ENCODE measurements around the gene DIS3L. TPM values are rescaled to one million over a fixed set of nuclear protein-coding genes. Genes with fewer than 3 reads are reported as not detected.

Gene DIS3L
- total and polyA plus RNA-seq, 2 of the 13 experiments (the other 11 are each of a cell fraction or from before 2014, with no cell fraction given), result 21.0 to 50.5 TPM

GRCh38 chr15:66293419-66294156, at the start of gene DIS3L (continued):
- TF ChIP-seq ZNF800 (CRISPR knock-in tag; IDR thresholded peaks at IDR 0.05) (0 out of 2 replicates have a peak, but pooled peaks have one; percentile 21), SMYD3 (CRISPR knock-in tag; IDR thresholded peaks at IDR 0.05) (no peak), YEATS4 (CRISPR knock-in tag; IDR thresholded peaks at IDR 0.05; ENCODE audit: borderline replicate concordance) (peak; percentile 83), SIN3B (IDR thresholded peaks at IDR 0.05; ENCODE audit: low read length) (no peak), TEF (CRISPR knock-in tag; IDR thresholded peaks at IDR 0.05) (0 out of 2 replicates have a peak, but pooled peaks have one; percentile 17), ZNF263 (CRISPR knock-in tag; IDR thresholded peaks at IDR 0.05) (peak; percentile 34; the same call in 1 of the 2 replicates), SP4 (CRISPR knock-in tag; IDR thresholded peaks at IDR 0.05) (peak; percentile 62), AKAP8 (CRISPR knock-in tag; IDR thresholded peaks at IDR 0.05) (no peak; the same call in 1 of the 2 replicates), MIER2 (CRISPR knock-in tag; IDR thresholded peaks at IDR 0.05) (no peak), MXI1 (IDR thresholded peaks at IDR 0.05; ENCODE audit: borderline replicate concordance, low read depth, low read length) (peak; percentile 59; the same call in 1 of the 3 replicates), DMAP1 (CRISPR knock-in tag; IDR thresholded peaks at IDR 0.05) (peak; percentile 40; the same call in 1 of the 2 replicates), RARG (CRISPR knock-in tag; IDR thresholded peaks at IDR 0.05; ENCODE audit: low read depth) (no peak), HCFC1 (IDR thresholded peaks at IDR 0.05; ENCODE audit: low read depth, low read length) (no peak), SALL2 (CRISPR knock-in tag; IDR thresholded peaks at IDR 0.05) (no peak), SSRP1 (CRISPR knock-in tag; IDR thresholded peaks at IDR 0.05) (no peak), CC2D1A (CRISPR knock-in tag; IDR thresholded peaks at IDR 0.05) (no peak), ZNF10 (CRISPR knock-in tag; IDR thresholded peaks at IDR 0.05; ENCODE audit: borderline replicate concordance, low read depth) (no peak), HOXA3 (CRISPR knock-in tag; IDR thresholded peaks at IDR 0.05) (peak; percentile 61; the same call in 1 of the 2 replicates), ZNF143 (CRISPR knock-in tag; IDR thresholded peaks at IDR 0.05) (peak; percentile 10; the same call in 1 of the 2 replicates), XBP1 (CRISPR knock-in tag; IDR thresholded peaks at IDR 0.05) (no peak), FLYWCH1 (CRISPR knock-in tag; IDR thresholded peaks at IDR 0.05) (no peak)
- TF ChIP-seq, protein P1, sequence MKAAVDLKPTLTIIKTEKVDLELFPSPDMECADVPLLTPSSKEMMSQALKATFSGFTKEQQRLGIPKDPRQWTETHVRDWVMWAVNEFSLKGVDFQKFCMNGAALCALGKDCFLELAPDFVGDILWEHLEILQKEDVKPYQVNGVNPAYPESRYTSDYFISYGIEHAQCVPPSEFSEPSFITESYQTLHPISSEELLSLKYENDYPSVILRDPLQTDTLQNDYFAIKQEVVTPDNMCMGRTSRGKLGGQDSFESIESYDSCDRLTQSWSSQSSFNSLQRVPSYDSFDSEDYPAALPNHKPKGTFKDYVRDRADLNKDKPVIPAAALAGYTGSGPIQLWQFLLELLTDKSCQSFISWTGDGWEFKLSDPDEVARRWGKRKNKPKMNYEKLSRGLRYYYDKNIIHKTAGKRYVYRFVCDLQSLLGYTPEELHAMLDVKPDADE (CRISPR knock-in tag; IDR thresholded peaks at IDR 0.05), result no peak
- TF ChIP-seq, protein P2, sequence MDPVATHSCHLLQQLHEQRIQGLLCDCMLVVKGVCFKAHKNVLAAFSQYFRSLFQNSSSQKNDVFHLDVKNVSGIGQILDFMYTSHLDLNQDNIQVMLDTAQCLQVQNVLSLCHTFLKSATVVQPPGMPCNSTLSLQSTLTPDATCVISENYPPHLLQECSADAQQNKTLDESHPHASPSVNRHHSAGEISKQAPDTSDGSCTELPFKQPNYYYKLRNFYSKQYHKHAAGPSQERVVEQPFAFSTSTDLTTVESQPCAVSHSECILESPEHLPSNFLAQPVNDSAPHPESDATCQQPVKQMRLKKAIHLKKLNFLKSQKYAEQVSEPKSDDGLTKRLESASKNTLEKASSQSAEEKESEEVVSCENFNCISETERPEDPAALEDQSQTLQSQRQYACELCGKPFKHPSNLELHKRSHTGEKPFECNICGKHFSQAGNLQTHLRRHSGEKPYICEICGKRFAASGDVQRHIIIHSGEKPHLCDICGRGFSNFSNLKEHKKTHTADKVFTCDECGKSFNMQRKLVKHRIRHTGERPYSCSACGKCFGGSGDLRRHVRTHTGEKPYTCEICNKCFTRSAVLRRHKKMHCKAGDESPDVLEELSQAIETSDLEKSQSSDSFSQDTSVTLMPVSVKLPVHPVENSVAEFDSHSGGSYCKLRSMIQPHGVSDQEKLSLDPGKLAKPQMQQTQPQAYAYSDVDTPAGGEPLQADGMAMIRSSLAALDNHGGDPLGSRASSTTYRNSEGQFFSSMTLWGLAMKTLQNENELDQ (CRISPR knock-in tag; IDR thresholded peaks at IDR 0.05; ENCODE audit: borderline replicate concordance), result no peak

All from HepG2 (cell line).